Measurements from ENCODE around the gene MCC.

DNA sequence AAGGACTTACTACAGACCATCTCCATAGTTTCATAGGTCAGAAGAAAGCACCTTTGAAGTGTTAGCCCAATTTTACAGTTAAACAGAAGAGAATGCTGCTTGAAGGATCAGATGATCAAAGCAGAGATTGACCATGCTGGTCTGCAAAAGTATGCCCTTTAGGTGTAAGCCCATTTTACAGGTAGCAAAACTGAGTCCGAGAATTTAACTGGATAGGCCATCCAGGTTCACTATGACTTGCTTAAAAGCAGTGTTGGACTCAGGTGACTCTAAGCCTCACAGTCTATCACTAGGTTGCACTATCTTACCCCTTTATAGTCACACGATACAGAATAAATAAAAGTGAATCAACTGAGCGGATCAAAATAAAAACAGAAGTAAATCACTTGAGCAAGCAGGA lies 299.0 kb downstream of the MCC start:
- TF ChIP-seq POLR2A (IDR thresholded peaks at IDR 0.05) (no peak), CTCF (IDR thresholded peaks at IDR 0.05) (no peak)
